GM23338 (cell line): Measurements from ENCODE around the gene SLC8B1. TPM values are rescaled to one million over a fixed set of nuclear protein-coding genes. Genes with fewer than 3 reads are reported as not detected.

Experiments
- ATAC-seq: fragments of 200-7000 bp; cut with Tn5 transposase; 3 replicates; pipeline ENCODE4 v1.9.1; 2020
- DNase-seq: peaks from one replicate; pipeline ENCODE4 v3.0.0-alpha.2; 2015; ENCODE audit warnings: low spot score
- H2AFZ ChIP-seq: fragments of 200-600 bp; sonication (generic); 2 replicates; pipeline ENCODE4 v1.8.0; 2016; ENCODE audit warnings: antibody characterized with exemption, mild to moderate bottlenecking, moderate library complexity
- H3F3A ChIP-seq: fragments of 200-600 bp; sonication (generic); replicated peaks from 2 replicates; pipeline ENCODE4 v1.8.0; 2017; ENCODE audit warnings: antibody characterized with exemption, mixed run types, low read depth
- H3K27ac ChIP-seq: fragments of 200-600 bp; sonication (generic); 2 replicates; pipeline ENCODE4 v1.6.1; 2016; ENCODE audit warnings: low read depth
- H3K27me3 ChIP-seq: fragments of 200-600 bp; sonication (generic); 2 replicates; pipeline ENCODE4 v1.8.0; 2016; ENCODE audit warnings: mild to moderate bottlenecking, mixed run types, moderate library complexity; ENCODE audit not compliant: insufficient read depth
- H3K36me3 ChIP-seq: fragments of 200-600 bp; sonication (generic); 2 replicates; pipeline ENCODE4 v1.8.0; 2016; ENCODE audit warnings: mild to moderate bottlenecking; ENCODE audit not compliant: insufficient read depth
- H3K4me1 ChIP-seq: fragments of 200-600 bp; sonication (generic); 2 replicates; pipeline ENCODE4 v1.8.0; 2016; ENCODE audit warnings: mild to moderate bottlenecking, moderate library complexity; ENCODE audit not compliant: insufficient read depth
- H3K4me2 ChIP-seq: fragments of 200-600 bp; sonication (generic); 2 replicates; pipeline ENCODE4 v1.7.1; 2017; ENCODE audit warnings: mixed run types
- H3K4me3 ChIP-seq: fragments of 200-600 bp; sonication (generic); 2 replicates; pipeline ENCODE4 v1.6.1; 2016; ENCODE audit warnings: mixed run types
- H3K79me2 ChIP-seq: fragments of 200-600 bp; sonication (generic); replicated peaks from 2 replicates; pipeline ENCODE4 v1.8.0; 2017; ENCODE audit warnings: mild to moderate bottlenecking; ENCODE audit not compliant: insufficient read depth
- H3K9me2 ChIP-seq: fragments of 200-600 bp; sonication (generic); 2 replicates; pipeline ENCODE4 v1.8.0; 2017; ENCODE audit not compliant: insufficient read depth
- H4K20me1 ChIP-seq: fragments of 200-600 bp; sonication (generic); replicated peaks from 2 replicates; pipeline ENCODE4 v1.8.0; 2017; ENCODE audit warnings: mild to moderate bottlenecking; ENCODE audit not compliant: insufficient read depth
- H3K27ac Mint-ChIP-seq: 2 replicates; pipeline ENCODE4 v1.8.0; 2020; ENCODE audit warnings: inconsistent platforms, mild to moderate bottlenecking, moderate library complexity, mixed read lengths
- H3K27me3 Mint-ChIP-seq: 3 replicates; pipeline ENCODE4 v1.8.0; 2022; ENCODE audit warnings: low read depth, mild to moderate bottlenecking, moderate library complexity, mixed read lengths, inconsistent platforms; ENCODE audit not compliant: insufficient read depth, poor library complexity
- H3K36me3 Mint-ChIP-seq: 3 replicates; pipeline ENCODE4 v1.8.0; 2021; ENCODE audit warnings: low read depth, mild to moderate bottlenecking, inconsistent platforms, moderate library complexity, mixed read lengths
- H3K4me1 Mint-ChIP-seq: 3 replicates; pipeline ENCODE4 v1.8.0; 2020; ENCODE audit warnings: mild to moderate bottlenecking, inconsistent platforms, mixed read lengths
- H3K4me3 Mint-ChIP-seq: 3 replicates; pipeline ENCODE4 v1.8.0; 2021; ENCODE audit warnings: moderate library complexity, mild to moderate bottlenecking, inconsistent platforms, mixed read lengths
- H3K9me3 Mint-ChIP-seq: 3 replicates; pipeline ENCODE4 v1.8.0; 2020; ENCODE audit warnings: moderate library complexity, mild to moderate bottlenecking, inconsistent platforms, mixed read lengths
- CREB1 ChIP-seq: fragments of 250-450 bp; sonication (Bioruptor Pico); IDR thresholded peaks from 2 replicates; pipeline ENCODE4 v1.5.0; 2020; ENCODE audit warnings: low read depth, mild to moderate bottlenecking, moderate library complexity
- CTCF ChIP-seq, 2 experiments: fragments of 200-600 bp in 1 of 2; sonication (generic) in 1 of 2; conservative IDR thresholded peaks; 2 replicates each; pipeline versions ENCODE4 v1.5.1 to v1.6.1; 2016 to 2017; ENCODE audit warnings: antibody characterized with exemption in 2 of 2, low read depth in 2 of 2, mild to moderate bottlenecking in 2 of 2, moderate library complexity in 1 of 2
- ETS1 ChIP-seq: IDR thresholded peaks from 2 replicates; pipeline ENCODE4 v1.6.1; 2016; ENCODE audit warnings: antibody characterized with exemption
- EZH2 ChIP-seq: fragments of 200-600 bp; sonication (generic); IDR thresholded peaks from one replicate; pipeline ENCODE4 v1.8.0; 2017; ENCODE audit warnings: antibody characterized with exemption, mild to moderate bottlenecking, low read depth; ENCODE audit not compliant: unreplicated experiment
- EZH2phosphoT487 ChIP-seq: fragments of 200-600 bp; sonication (generic); IDR thresholded peaks from one replicate; pipeline ENCODE4 v1.8.1; 2018; ENCODE audit warnings: antibody characterized with exemption; ENCODE audit not compliant: unreplicated experiment
- POLR2AphosphoS5 ChIP-seq: IDR thresholded peaks from 2 replicates; pipeline ENCODE4 v1.6.1; 2016; ENCODE audit warnings: antibody characterized with exemption, low read depth
- REST ChIP-seq: IDR thresholded peaks from one replicate; pipeline ENCODE4 v1.6.1; 2018; ENCODE audit warnings: antibody characterized with exemption; ENCODE audit not compliant: unreplicated experiment
- ZNF114 ChIP-seq: fragments of 250-450 bp; sonication (Bioruptor Pico); IDR thresholded peaks from 2 replicates; pipeline ENCODE4 v1.5.0; 2020; ENCODE audit warnings: mild to moderate bottlenecking, moderate library complexity
- ZNF462 ChIP-seq: fragments of 250-450 bp; sonication (Bioruptor Pico); IDR thresholded peaks from 2 replicates; pipeline ENCODE4 v1.5.0; 2020; ENCODE audit warnings: mild to moderate bottlenecking, moderate library complexity
- polyA plus RNA-seq: library from polyadenylated mRNA; unstranded; fragments of >200 nt; fragmentation: Nextera tagmentation; extraction: Ambion mirVana; gene quantifications from 2 replicates; pipeline ENCODE4 v1.2.1, GENCODE V29; 2016
- total RNA-seq: library from RNA; depleted of rRNA; stranded (reverse); fragments of >200 nt; shearing (Covaris generic); gene quantifications from 2 replicates; pipeline ENCODE4 v1.2.3, GENCODE V29; 2014

The SLC8B1 gene
- total and polyA plus RNA-seq, 2 experiments from 2014 or later, result 6.0 to 8.9 TPM

GRCh38 chr12:113359133-113359938 is 24.4 kb upstream of the SLC8B1 start (continued):
- TF ChIP-seq ZNF462 (CRISPR knock-in tag) (no peak), POLR2AphosphoS5 (no peak), CREB1 (CRISPR knock-in tag) (no peak), EZH2 (no peak), EZH2phosphoT487 (no peak), ZNF114 (CRISPR knock-in tag) (no peak)

GRCh38 chr12:113358381-113359132 is 23.6 kb upstream of the SLC8B1 start, which contains the start of gene PLBD2:
TSS of gene PLBD2 (plus strand) at chr12:113358587. CDS start at chr12:113358601, 14 bp downstream.
- H3K9me2 ChIP-seq, result no peaks in the 10 kb centered on the region
- no peaks in the 10 kb centered on the region; the same call in 1 of the 2 replicates for H4K20me1 ChIP-seq
- no peaks in the 10 kb centered on the region for H3K9me3 Mint-ChIP-seq
- H3K4me1 Mint-ChIP-seq, result peaks cover 17% of the 10 kb centered on the region
- peaks cover 9% of the 10 kb centered on the region for H3K4me1 ChIP-seq
- no peaks in the 10 kb centered on the region for H3K36me3 ChIP-seq
- H3K27ac ChIP-seq, result no peak within 1 kb of the TSS
- peak within 1 kb of the TSS; percentile 92 for H2AFZ ChIP-seq
- ATAC-seq, result peak; percentile 97
- peak within 1 kb of the TSS; percentile 82 for H3K4me3 Mint-ChIP-seq
- no peaks in the 10 kb centered on the region for H3F3A ChIP-seq
- peak within 1 kb of the TSS; percentile 89; the same call in 1 of the 2 replicates for H3K27ac Mint-ChIP-seq
- peak; percentile 97 for DNase-seq
- peaks cover 9% of the 10 kb centered on the region for H3K27me3 Mint-ChIP-seq
- H3K79me2 ChIP-seq, result peaks cover 4% of the 10 kb centered on the region
- peak within 1 kb of the TSS; percentile 89 for H3K4me3 ChIP-seq
- H3K36me3 Mint-ChIP-seq, result peaks cover 3% of the 10 kb centered on the region; the same call in 1 of the 3 replicates
- H3K4me2 ChIP-seq, result peak within 1 kb of the TSS; percentile 93
- no peaks in the 10 kb centered on the region for H3K27me3 ChIP-seq
- TF ChIP-seq REST, result peak; percentile 74
- TF ChIP-seq POLR2AphosphoS5, result peak; percentile 71
- peak in 1 of 2 experiments; percentile 29; a peak in 2 of 4 replicates for TF ChIP-seq CTCF (conservative IDR thresholded peaks at IDR 0.05; ENCODE audit: low read depth in 2 of 2)
- no peak for TF ChIP-seq ETS1
- TF ChIP-seq EZH2phosphoT487, result no peak
